ENCODE data around the gene SPIC.

Gene SPIC

DNA sequence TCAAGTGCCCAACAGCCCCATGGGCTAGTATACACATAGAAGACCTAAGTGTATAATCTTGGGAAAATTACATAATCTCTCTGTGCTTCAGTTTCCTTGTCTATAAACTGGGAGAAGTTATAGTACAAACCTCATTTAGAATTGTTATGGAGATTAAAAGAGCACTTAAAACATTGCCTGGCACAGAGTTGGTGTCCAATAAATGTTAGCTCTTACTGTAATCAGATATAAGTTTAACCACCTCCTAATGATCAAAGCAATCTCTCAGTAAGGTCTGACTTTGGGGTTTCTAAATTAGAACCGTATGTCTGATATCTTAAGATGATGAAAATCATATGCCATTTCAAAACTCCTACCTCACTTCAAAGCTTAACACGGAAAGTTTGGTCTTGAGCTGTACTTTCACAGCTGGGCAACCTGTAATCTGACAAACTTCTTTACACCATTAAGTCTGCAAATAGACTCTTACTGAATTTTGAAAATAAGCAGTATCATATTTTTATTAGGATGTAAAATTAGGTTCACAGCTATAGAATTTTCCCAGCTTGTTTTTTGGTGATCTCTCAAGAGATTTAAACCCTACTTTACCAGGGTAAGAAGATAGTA, 61.0 kb downstream of the SPIC start:
- no peak for DNase-seq (ENCODE audit: low spot score)
